Cardiac fibroblast (primary cell): ENCODE results near the gene GPRC5B.

Experiments used
- DNase-seq, 2 donors: peaks; one replicate each; pipeline versions ENCODE4 v3.0.0 to v3.0.0-alpha.2; 2010; ENCODE audit warnings: low read depth in 2 of 2
- H3K4me3 ChIP-seq, 2 donors: replicated peaks in 1 of 2; 1 replicate in 1 of 2; 2 replicates in 1 of 2; pipeline ENCODE4 v1.5.1; 2011; ENCODE audit warnings: low read depth in 2 of 2, low read length in 2 of 2, mild to moderate bottlenecking in 2 of 2, moderate library complexity in 1 of 2
- CTCF ChIP-seq: IDR thresholded peaks from one replicate; pipeline ENCODE4 v1.5.1; 2011; ENCODE audit warnings: low read depth, mild to moderate bottlenecking, low read length, inconsistent platforms

Gene GPRC5B

GRCh38 chr16:19853132-19853741 lies 31.4 kb downstream of the GPRC5B start:
- TF ChIP-seq CTCF: no peak
- no peak for DNase-seq
- H3K4me3 ChIP-seq: no peak overlapping the region

- no peak for DNase-seq
- no peak for TF ChIP-seq CTCF
- H3K4me3 ChIP-seq: no peak overlapping the region
Measured at GRCh38 chr16:19851476-19851875, 33.2 kb downstream of the GPRC5B start.

GRCh38 chr16:19850131-19850817 lies 34.4 kb downstream of the GPRC5B start:
- H3K4me3 ChIP-seq: no peak overlapping the region
- TF ChIP-seq CTCF: no peak
- DNase-seq: no peak

- TF ChIP-seq CTCF: no peak
- DNase-seq: no peak
- H3K4me3 ChIP-seq: no peak overlapping the region
Measured at GRCh38 chr16:19848756-19849155, 35.9 kb downstream of the GPRC5B start.

- TF ChIP-seq CTCF: no peak
- no peak for DNase-seq
- no peak overlapping the region for H3K4me3 ChIP-seq
Measured at GRCh38 chr16:19846436-19846835, 38.2 kb downstream of the GPRC5B start.

GRCh38 chr16:19844945-19845641 lies 39.6 kb downstream of the GPRC5B start:
- H3K4me3 ChIP-seq: no peak overlapping the region
- no peak for TF ChIP-seq CTCF
- DNase-seq: peak; percentile 80 to 87
